HepG2 (cell line): Measurements from ENCODE around the gene ZNF670. TPM values are rescaled to one million over a fixed set of nuclear protein-coding genes. Genes with fewer than 3 reads are reported as not detected.

ENCODE experiments used
- AGO2 ChIP-seq: fragments of 200-400 bp; formaldehyde crosslinking; optimal IDR thresholded peaks from 2 replicates; pipeline ENCODE3; 2017; ENCODE audit warnings: mild to moderate bottlenecking, low read depth, low read length, moderate library complexity
- CCDC6 ChIP-seq: sonication (generic); formaldehyde crosslinking; IDR thresholded peaks from 2 replicates; pipeline ENCODE4 v1.8.1; 2022; ENCODE audit warnings: mild to moderate bottlenecking, missing genetic modification reagents, moderate library complexity
- E2F5 ChIP-seq: sonication (generic); formaldehyde crosslinking; conservative IDR thresholded peaks from 2 replicates; pipeline ENCODE4 v1.4.0; 2020; ENCODE audit warnings: missing genetic modification reagents
- FUBP1 ChIP-seq: sonication (generic); formaldehyde crosslinking; IDR thresholded peaks from 2 replicates; pipeline ENCODE4 v1.5.1; 2020; ENCODE audit warnings: missing genetic modification reagents, mild to moderate bottlenecking, borderline replicate concordance
- HHEX ChIP-seq: IDR thresholded peaks from 2 replicates; pipeline ENCODE4 v1.6.1; 2016; ENCODE audit warnings: control low read depth
- ISX ChIP-seq: sonication (generic); formaldehyde crosslinking; conservative IDR thresholded peaks from 2 replicates; pipeline ENCODE4 v1.5.0; 2020; ENCODE audit warnings: missing genetic modification reagents
- JDP2 ChIP-seq: sonication (generic); formaldehyde crosslinking; IDR thresholded peaks from 2 replicates; pipeline ENCODE4 v1.8.1; 2022; ENCODE audit warnings: missing genetic modification reagents, borderline replicate concordance
- MEF2D ChIP-seq: sonication (generic); formaldehyde crosslinking; IDR thresholded peaks from 2 replicates; pipeline ENCODE4 v1.5.1; 2020; ENCODE audit warnings: mild to moderate bottlenecking, missing genetic modification reagents
- MTA1 ChIP-seq: sonication (generic); formaldehyde crosslinking; IDR thresholded peaks from 2 replicates; pipeline ENCODE4 v1.4.0; 2020; ENCODE audit warnings: missing genetic modification reagents, mild to moderate bottlenecking, borderline replicate concordance
- NFKB2 ChIP-seq: sonication (generic); formaldehyde crosslinking; IDR thresholded peaks from 2 replicates; pipeline ENCODE4 v1.4.0; 2020; ENCODE audit warnings: missing genetic modification reagents, borderline replicate concordance
- PAF1 ChIP-seq: IDR thresholded peaks from 2 replicates; pipeline ENCODE4 v1.6.1; 2016; ENCODE audit warnings: missing genetic modification reagents, missing compliant biosample characterization
- PBX2 ChIP-seq: IDR thresholded peaks from 2 replicates; pipeline ENCODE4 v1.6.1; 2016; ENCODE audit warnings: control low read depth
- RARG ChIP-seq: sonication (generic); formaldehyde crosslinking; IDR thresholded peaks from 2 replicates; pipeline ENCODE4 v1.4.0; 2020; ENCODE audit warnings: low read depth, mild to moderate bottlenecking, missing genetic modification reagents
- RELA ChIP-seq: sonication (generic); formaldehyde crosslinking; IDR thresholded peaks from 2 replicates; pipeline ENCODE4 v1.4.0; 2020; ENCODE audit warnings: missing genetic modification reagents
- XBP1 ChIP-seq: sonication (generic); formaldehyde crosslinking; IDR thresholded peaks from 2 replicates; pipeline ENCODE4 v1.5.0; 2020; ENCODE audit warnings: missing genetic modification reagents
- YEATS4 ChIP-seq: sonication (generic); formaldehyde crosslinking; IDR thresholded peaks from 2 replicates; pipeline ENCODE4 v1.4.0; 2020; ENCODE audit warnings: missing genetic modification reagents, borderline replicate concordance
- ZBTB38 ChIP-seq: sonication (generic); formaldehyde crosslinking; IDR thresholded peaks from 2 replicates; pipeline ENCODE4 v1.5.1; 2020; ENCODE audit warnings: mild to moderate bottlenecking, missing genetic modification reagents
- ZNF138 ChIP-seq: sonication (generic); formaldehyde crosslinking; IDR thresholded peaks from 2 replicates; pipeline ENCODE4 v1.5.0; 2020; ENCODE audit warnings: mild to moderate bottlenecking, low read depth, missing genetic modification reagents
- ZNF18 ChIP-seq: sonication (generic); formaldehyde crosslinking; IDR thresholded peaks from 2 replicates; pipeline ENCODE4 v1.8.0; 2022; ENCODE audit warnings: mild to moderate bottlenecking, missing genetic modification reagents; ENCODE audit not compliant: insufficient replicate concordance
- ZNF235 ChIP-seq: sonication (generic); formaldehyde crosslinking; IDR thresholded peaks from 2 replicates; pipeline ENCODE4 v1.8.1; 2023; ENCODE audit warnings: mild to moderate bottlenecking, missing genetic modification reagents, borderline replicate concordance
- ZNF468 ChIP-seq: sonication (generic); formaldehyde crosslinking; IDR thresholded peaks from 2 replicates; pipeline ENCODE4 v1.8.0; 2022; ENCODE audit warnings: mild to moderate bottlenecking, moderate library complexity, missing genetic modification reagents
- ZNF570 ChIP-seq: sonication (generic); formaldehyde crosslinking; IDR thresholded peaks from 2 replicates; pipeline ENCODE4 v1.4.0; 2020; ENCODE audit warnings: mild to moderate bottlenecking, missing genetic modification reagents, borderline replicate concordance
- polyA plus RNA-seq, 8 experiments: library from polyadenylated mRNA; depleted of rRNA in 3 of 8; stranded (reverse) in 7 of 8; unstranded in 1 of 8; fragments of >200 nt; fragmentation: Illumina TruSeq in 4 of 8; extraction: Trizol in 4 of 8; gene quantifications; 2 replicates each; pipeline versions ENCODE4 v1.2.1 to v1.2.3, GENCODE V29; 2011 to 2016; ENCODE audit warnings: low read depth in 4 of 8, missing spikeins in 1 of 8, mixed read lengths in 1 of 8; ENCODE audit not compliant: insufficient read depth in 1 of 8
- total RNA-seq, 5 experiments: library from RNA; depleted of rRNA; stranded (reverse); fragments of >200 nt; fragmentation: Illumina TruSeq; extraction: Trizol; gene quantifications; 2 replicates each; pipeline ENCODE4 v1.2.3, GENCODE V29; 2016; ENCODE audit warnings: low read depth in 1 of 5
- TF ChIP-seq, protein P1 (sequence below): sonication (generic); formaldehyde crosslinking; IDR thresholded peaks from 2 replicates; pipeline ENCODE4 v1.4.0; 2020; ENCODE audit warnings: mild to moderate bottlenecking, missing genetic modification reagents

The ZNF670 gene
- total and polyA plus RNA-seq, 2 of the 13 experiments (the other 11 are each of a cell fraction or from before 2014, with no cell fraction given): 4.2 to 10.9 TPM

DNA sequence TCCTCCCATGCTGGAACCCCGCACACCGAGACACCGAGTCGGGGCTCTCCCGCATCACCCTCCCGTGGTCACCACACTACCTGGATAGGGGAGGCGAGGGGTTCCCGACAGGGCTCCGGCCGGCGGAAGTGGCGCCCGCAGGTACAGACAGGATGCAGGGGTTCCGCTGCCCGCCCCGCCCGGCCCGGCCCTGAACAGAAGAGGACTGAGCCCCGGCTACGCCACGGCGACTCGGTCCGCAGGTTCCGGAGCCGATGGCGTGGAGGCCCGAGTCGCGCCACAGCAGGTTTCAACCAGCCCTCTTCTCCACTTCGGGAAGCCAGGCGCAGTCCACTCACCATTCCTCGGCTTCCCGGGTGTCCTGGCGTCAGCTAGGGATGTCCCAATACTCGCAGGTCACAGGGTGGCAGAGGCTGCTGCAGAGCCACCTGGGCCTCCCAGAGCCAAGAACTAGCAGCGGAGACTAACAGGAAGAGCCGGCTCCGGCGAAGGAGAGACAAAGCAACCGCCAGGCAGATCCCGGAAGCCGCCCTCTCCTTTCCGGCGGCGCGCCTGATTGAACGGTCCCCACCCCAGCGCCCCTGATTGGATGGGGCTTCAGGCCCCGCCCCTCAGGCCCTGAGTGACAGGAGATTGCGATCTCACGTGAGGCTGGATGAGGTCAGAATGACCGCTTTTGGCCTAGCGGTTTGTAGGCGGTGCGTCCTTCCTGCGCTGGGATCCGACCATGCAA, 25.4 kb upstream of the ZNF670 start, which contains the start of gene ZNF669 (continued):
- TF ChIP-seq AGO2 (peak; percentile 84), ISX (CRISPR knock-in tag) (no peak), ZNF235 (CRISPR knock-in tag) (0 out of 2 replicates have a peak, but pooled peaks have one; percentile 73), XBP1 (no peak), PAF1 (CRISPR knock-in tag) (no peak), YEATS4 (CRISPR knock-in tag) (peak; percentile 73; the same call in 1 of the 2 replicates), PBX2 (peak; percentile 92), JDP2 (CRISPR knock-in tag) (no peak), RARG (CRISPR knock-in tag) (no peak), FUBP1 (CRISPR knock-in tag) (no peak), ZNF138 (CRISPR knock-in tag) (peak; percentile 69; the same call in 1 of the 2 replicates), ZNF468 (no peak), ZNF570 (no peak), MEF2D (CRISPR knock-in tag) (peak; percentile 64; the same call in 1 of the 2 replicates), NFKB2 (CRISPR knock-in tag) (peak; percentile 81; the same call in 1 of the 2 replicates), RELA (CRISPR knock-in tag) (no peak), CCDC6 (CRISPR knock-in tag) (peak; percentile 70; the same call in 1 of the 2 replicates), HHEX (0 out of 2 replicates have a peak, but pooled peaks have one; percentile 38), MTA1 (CRISPR knock-in tag) (no peak), E2F5 (CRISPR knock-in tag) (peak; percentile 49; the same call in 1 of the 2 replicates), ZNF18 (CRISPR knock-in tag) (no peak), ZBTB38 (CRISPR knock-in tag) (peak; percentile 82; the same call in 1 of the 2 replicates)
- TF ChIP-seq, protein P1, sequence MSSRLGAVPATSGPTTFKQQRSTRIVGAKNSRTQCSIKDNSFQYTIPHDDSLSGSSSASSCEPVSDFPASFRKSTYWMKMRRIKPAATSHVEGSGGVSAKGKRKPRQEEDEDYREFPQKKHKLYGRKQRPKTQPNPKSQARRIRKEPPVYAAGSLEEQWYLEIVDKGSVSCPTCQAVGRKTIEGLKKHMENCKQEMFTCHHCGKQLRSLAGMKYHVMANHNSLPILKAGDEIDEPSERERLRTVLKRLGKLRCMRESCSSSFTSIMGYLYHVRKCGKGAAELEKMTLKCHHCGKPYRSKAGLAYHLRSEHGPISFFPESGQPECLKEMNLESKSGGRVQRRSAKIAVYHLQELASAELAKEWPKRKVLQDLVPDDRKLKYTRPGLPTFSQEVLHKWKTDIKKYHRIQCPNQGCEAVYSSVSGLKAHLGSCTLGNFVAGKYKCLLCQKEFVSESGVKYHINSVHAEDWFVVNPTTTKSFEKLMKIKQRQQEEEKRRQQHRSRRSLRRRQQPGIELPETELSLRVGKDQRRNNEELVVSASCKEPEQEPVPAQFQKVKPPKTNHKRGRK (CRISPR knock-in tag): no peak
